ENCODE data around the gene PDE6B.

GRCh38 chr4:677431-678293 is 52.3 kb downstream of the PDE6B start:
- no peak for TF ChIP-seq GATA3 (IDR thresholded peaks at IDR 0.05; ENCODE audit: low read depth, low read length)
- no peak for TF ChIP-seq GATA2 (IDR thresholded peaks at IDR 0.05; ENCODE audit: low read depth, low read length)

Data from SH-SY5Y (cell line).